Right lung (tissue), 5 donors: ENCODE data around the gene HOMER2. TPM values are rescaled to one million over a fixed set of nuclear protein-coding genes. Genes with fewer than 3 reads are reported as not detected.
A peak's percentile ranks its signal among the peaks of the same experiment; 100 is the strongest.

ENCODE experiments used
- DNase-seq, 2 donors: peaks; one replicate each; pipeline ENCODE4 v3.0.0-alpha.2; 2013
- polyA plus RNA-seq, 5 donors: library from polyadenylated mRNA; unstranded; fragments of 120-200 nt; gene quantifications; one replicate each; pipeline versions ENCODE4 v1.2.1 to v1.2.3, GENCODE V29; 2013; ENCODE audit warnings: inconsistent platforms in 1 of 5, low replicate concordance in 1 of 5; ENCODE audit not compliant: insufficient read length in 5 of 5, insufficient read depth in 1 of 5

The HOMER2 gene
- polyA plus RNA-seq, 5 donors, result 14.7 to 23.0 (median 19.1) TPM

GRCh38 chr15:82864967-82865366 lies 87.6 kb downstream of the HOMER2 start:
- DNase-seq, result no peak

GRCh38 chr15:82862886-82863285 lies 89.6 kb downstream of the HOMER2 start:
- no peak for DNase-seq

GRCh38 chr15:82858932-82859331 lies 93.6 kb downstream of the HOMER2 start:
- DNase-seq, result no peak

DNA sequence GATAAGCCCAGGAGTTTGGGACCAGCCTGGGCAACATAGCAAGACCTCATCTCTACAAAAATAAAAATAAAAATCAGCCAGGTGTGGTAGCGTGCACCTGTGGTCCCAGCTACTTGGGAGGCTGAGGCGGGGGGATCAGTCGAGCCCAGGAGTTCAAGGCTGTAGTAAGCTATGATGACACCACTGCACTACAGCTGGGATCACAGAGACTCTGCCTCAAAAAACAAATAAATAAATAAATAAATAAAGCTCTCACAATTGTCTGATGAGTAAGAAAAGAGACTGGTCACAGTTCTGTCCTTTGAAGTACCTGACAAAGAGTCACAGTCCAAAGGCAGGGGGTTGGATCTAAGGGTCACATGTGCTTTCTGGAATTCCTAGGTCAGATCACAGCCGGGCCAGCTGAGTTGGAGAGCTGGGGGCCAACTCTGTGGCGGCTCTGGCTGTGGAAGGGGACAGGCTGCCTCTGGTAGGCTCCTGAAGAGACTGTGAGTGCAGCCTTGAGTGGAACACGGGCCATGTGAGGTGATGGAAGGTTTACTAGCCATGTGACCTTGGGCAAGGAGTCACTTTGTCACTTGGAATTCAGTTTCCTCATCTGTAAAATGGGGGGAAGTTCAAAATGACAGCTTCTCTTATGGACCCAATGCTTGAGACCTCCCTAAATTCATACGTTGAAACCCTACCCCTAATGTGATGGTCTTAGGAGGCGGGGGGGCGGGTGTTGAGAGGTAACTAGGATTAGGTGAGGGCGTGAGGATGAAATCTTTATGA lies 95.9 kb downstream of the HOMER2 start:
- no peak for DNase-seq

GRCh38 chr15:82855286-82856100 lies 97.0 kb downstream of the HOMER2 start:
- DNase-seq, result no peak

DNA sequence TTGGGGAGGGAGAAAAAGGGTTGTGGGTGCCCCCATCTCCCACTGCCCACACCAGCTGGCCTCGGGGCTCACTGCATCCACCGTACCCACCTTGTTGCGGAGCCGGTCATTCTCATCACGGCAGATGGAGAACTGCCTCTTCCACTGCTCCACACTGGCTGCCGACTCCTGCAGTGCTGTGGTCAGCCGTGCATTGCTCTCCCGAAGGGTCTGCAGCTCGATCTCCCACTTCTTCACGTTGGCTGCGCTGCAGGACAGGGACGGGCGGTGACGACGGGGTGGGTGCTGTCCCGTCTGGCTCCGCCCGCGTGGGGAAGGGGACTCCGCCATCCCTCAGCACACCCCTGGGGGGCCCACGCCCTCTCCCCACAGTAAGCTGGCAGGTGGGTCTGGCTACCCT lies 98.0 kb downstream of the HOMER2 start:
- no peak for DNase-seq

GRCh38 chr15:82852941-82853561 lies 99.5 kb downstream of the HOMER2 start:
- DNase-seq, result no peak

DNA sequence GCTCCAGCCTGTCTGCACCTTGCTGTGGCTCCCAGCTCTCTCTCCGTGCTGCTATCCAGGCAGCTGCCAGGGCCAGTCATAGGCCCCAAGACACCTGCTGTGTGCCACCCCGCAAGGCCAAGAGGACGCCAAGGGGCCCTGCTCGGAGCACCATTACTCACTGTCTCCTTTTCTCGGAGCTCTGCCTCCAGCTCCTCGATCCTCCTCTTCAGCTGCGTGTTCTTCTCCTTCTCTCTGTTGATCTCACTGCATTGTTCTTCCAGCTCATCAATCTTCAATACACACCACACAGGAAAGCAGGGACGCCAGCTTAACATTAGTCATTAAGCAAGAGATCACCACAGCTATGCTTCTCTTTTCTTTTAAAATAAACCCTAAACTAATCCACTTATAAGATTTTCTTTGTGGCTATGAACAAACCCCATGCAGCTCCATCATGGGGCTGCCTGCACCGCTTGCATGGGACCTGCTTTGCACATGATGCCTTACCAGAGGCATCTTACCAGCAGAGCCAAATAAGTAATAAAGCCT lies 100.5 kb downstream of the HOMER2 start:
- DNase-seq, result no peak

DNA sequence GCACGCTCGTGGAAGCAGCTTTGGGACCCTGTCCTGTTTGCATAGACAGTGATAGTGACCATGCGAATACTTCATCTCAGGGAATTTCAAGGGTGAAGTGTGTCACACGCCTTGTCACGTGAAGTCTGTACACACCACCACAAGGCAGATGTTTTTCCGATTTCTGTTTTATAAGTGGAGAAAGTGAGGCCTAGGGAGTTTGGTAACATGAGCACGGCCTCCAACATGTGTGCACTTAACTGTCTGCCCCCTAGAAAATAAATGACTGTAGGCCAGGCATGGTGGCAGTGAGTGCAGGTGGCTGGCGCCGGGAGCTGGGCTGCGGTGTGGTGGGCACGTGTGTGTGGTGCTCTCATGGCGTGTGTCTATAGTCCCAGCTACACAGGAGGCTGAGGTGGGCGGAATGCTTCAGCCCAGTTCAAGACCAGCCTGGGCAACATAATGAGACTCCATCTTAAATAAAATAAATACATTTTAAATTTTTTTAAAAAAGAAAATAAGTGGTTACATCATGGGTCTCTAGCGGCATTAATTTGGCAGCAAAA lies 101.1 kb downstream of the HOMER2 start:
- DNase-seq, result no peak

GRCh38 chr15:82850731-82851130 lies 101.8 kb downstream of the HOMER2 start:
- no peak for DNase-seq

DNA sequence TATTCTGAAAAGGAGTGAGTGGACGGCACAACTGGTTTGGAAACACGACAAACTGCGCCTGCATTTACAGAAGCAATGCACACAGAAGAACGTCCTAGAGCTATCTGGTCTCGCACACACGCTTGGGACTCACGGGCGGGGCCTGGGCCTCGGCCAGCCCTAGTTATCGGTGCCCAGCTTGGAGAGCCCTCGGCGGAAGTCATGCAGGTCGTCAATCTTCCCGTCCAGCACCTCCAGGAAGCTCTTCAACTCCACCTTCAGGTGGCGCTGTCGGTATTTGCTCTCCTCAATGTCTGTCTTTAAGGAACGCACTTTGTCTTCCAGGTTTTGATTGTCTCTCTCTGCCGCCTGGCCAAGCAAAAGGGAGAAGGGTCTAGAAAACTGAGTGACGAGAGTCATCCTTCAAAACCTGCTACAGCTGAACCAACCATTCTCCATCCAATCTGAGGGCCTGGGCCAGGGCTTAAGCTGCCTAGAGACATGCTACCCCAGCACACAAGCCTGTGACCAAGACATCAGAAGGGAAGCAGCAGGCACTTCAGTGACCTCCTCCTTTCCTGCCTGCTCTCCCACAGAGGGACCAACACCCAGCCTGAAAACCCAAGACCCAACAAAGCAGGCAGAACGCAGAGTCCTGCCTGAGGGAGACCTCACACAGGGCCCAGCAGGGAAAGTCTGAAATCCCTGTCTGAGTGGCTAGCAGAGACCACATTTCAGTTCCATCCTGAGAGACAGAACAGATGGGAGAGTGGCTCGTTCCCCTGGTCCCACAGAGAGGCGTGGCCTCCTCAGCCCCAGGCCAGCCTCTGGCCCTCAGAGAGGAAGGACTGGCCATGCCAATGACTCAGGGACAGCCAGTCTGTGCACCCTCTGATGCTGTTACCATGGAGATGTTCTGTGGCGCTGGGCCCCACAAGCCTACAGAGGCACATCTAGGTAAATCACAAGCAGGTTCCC lies 102.7 kb downstream of the HOMER2 start:
- peak; percentile 63 to 65 for DNase-seq

DNA sequence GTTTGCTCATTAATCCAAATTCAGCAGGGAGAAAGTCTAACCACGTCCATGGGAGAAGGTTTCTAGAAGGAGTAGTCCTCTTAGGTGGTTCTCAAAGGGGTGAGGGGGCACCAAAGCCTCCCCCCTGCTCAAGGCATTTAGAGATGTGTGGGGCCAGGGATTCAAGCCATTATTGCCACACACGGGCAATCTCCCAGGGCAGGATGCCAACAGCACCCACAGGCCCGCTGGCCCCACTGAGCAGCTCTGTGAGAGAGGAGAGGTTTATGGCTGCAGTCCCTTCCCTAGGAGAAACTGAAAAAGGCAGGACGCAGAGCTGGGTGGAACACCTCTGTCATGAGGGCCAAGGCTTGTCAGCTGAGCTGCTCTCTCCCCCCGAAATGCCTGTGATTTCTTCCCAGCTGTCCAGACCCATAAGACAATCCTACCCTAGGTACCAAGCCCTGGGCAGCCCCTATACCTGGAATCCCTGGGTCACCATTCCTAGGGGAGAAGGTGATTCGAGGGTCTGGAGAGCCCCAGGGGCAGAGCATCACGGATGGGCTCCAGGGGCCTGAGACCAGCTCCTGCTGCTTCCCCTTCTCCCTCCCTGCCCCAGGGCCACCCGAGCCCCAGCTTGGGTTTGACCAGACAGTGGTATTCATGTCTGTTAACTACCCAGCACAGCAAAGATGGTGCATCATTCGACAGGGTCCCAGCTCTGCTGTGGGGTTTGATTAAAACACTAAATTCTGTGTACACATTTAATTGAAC lies 104.1 kb downstream of the HOMER2 start:
- no peak for DNase-seq

DNA sequence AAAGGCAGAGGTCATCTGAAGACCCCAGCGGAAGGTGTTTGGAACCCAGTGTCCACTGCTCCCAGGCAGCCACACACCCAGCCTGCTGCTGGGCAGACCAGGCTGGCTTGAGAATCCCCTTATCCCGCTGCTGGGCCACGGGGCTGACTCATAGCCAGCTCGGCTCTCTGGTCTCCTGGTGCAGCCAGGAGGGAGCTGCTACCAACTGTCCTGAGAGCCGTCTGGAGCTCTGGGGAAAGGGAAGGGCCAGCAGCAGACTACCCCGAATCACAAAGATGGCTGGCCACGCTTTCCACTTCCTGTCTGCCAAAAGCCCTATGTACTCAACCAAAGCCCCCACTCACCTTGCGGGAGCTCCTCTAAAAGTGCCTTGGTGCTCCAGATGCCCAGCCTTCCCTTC lies 104.8 kb downstream of the HOMER2 start:
- DNase-seq, result no peak

DNA sequence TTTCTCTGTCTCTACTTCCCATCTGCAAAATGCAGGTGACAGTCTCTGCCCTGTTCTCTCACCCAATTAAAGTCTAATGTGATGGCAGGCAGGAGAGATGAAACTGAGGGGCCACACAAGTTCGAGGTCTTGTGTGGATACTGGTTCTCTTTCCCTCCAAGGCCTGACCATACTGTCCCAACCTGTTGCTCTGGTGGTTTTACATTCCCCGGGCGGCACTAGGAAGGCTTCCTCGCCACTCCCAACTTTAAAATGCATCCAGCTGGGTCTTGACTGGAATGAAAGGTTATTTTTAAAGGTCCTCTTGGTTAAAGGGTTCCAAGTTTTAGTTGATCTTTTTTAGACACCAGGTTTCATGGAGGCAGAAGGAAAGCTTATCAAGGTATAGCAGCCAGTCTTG lies 105.9 kb downstream of the HOMER2 start:
- no peak for DNase-seq

DNA sequence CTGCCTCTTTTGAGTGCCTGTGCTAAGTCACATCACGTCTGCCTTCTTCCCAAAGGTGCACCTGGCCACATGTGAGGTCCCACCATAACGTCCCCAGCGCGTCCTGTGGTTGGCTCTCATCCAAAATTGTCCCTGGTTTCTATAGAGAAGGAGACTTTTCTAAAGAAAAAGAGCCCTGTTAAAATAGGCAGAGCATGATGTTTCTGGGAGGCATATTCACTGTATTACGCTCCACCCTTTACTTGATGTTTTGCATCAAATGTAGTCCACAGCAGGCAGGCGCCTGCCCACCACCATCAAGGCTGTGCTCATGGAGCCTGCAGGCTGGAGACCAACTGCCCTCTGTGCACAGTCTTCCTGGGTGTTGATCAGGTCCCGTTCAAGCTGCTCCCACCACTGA lies 106.8 kb downstream of the HOMER2 start:
- no peak for DNase-seq

- DNase-seq, result no peak
Observed at GRCh38 chr15:82843566-82843965, 109.0 kb downstream of the HOMER2 start.

GRCh38 chr15:82840166-82840565 lies 112.4 kb downstream of the HOMER2 start:
- DNase-seq, result no peak

- no peak for DNase-seq
Observed at GRCh38 chr15:82839136-82839535, 113.4 kb downstream of the HOMER2 start.

DNA sequence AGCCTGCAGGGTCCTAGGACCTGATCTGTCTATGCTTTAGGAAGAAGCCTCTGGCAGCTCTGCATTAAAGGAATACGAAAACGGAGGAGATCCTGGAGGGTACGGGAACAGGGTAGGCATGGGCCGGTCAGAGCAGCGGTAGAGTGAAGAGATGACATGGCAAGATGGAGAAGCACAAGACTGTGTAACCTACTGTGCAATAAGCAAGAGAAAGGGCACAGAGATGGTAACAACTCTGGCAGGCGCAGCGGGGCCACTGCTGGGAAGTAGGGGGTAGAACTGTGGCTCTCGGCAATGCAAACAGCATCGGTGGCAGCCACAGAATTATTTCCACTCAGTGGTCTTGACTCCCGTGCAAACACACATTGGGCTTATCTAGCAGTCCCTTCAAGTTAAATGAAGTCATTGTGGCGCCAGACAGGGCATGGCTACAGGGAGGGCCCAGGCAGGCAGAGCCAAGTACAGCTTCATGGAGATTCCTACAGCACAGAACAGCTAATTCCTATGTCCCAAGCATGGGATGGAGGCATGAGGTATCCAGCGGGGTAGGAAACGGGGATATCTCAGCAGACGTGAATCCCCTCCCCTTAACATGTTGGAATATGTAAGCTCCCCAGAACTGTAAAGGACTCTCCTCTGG lies 114.3 kb downstream of the HOMER2 start:
- DNase-seq, result no peak
